ENCODE results near the gene SPATA32.
"Not testable (repeated sequence)": the region's sequence is repeated elsewhere in the genome, so short reads cannot be mapped to it uniquely, and the experiment has no call there.

SPATA32 gene

DNA sequence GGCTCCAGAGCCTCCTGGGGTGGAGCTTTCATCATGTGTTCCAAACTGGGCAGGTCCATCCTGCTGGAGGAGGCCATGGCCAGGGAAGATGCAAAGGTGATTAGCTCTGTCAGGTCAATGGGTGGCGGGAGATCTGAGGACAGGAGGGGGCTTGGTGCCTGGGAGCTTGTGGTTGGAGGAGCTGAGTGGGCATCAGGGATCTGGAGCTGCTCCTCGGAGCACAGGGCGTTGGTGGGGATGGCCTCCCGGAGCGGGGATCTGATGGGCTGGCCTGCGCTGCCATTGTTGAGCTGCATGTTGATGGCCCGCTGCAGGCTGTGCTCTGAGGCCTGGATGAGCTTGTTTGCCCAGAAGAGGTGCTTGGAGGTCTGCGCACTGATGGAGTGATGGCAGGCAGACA lies 6.5 kb downstream of the SPATA32 start:
- ATAC-seq (replicated peaks): no peak
- peaks cover 29 to 51% of the 10 kb centered on the region in 2 donors for H3K4me1 Mint-ChIP-seq
- no peaks in the 10 kb centered on the region for H3K9me3 Mint-ChIP-seq
- H3K4me3 Mint-ChIP-seq: no peak overlapping the region
- peak overlapping the region; percentile 1 for H3K27ac Mint-ChIP-seq
- H3K27me3 Mint-ChIP-seq: no peaks in the 10 kb centered on the region
- DNase-seq: no peak
- H3K36me3 Mint-ChIP-seq: peaks cover 4 to 9% of the 10 kb centered on the region in 2 donors

- Mint-ChIP-seq H3K4me1 (peaks cover 29 to 58% of the 10 kb centered on the region in 2 donors), H3K9me3 (no peaks in the 10 kb centered on the region), H3K27me3 (no peaks in the 10 kb centered on the region), H3K36me3 (peaks cover 7 to 13% of the 10 kb centered on the region in 2 donors), H3K27ac (no peak overlapping the region), H3K4me3 (no peak overlapping the region)
- DNase-seq (no peak), ATAC-seq (replicated peaks) (no peak)
Measured at GRCh38 chr17:45253879-45254278, 8.0 kb downstream of the SPATA32 start.

GRCh38 chr17:45253237-45253636 lies 8.7 kb downstream of the SPATA32 start:
- H3K4me3 Mint-ChIP-seq; H3K9me3 Mint-ChIP-seq; ATAC-seq (replicated peaks); H3K27ac Mint-ChIP-seq; DNase-seq; H3K27me3 Mint-ChIP-seq: not testable (repeated sequence)
- H3K4me1 Mint-ChIP-seq: peaks cover 31 to 64% of the 10 kb centered on the region in 2 donors
- H3K36me3 Mint-ChIP-seq: peaks cover 7 to 20% of the 10 kb centered on the region in 2 donors

GRCh38 chr17:45251931-45252330 lies 10.0 kb downstream of the SPATA32 start:
- ATAC-seq (replicated peaks) (no peak), DNase-seq (no peak)
- Mint-ChIP-seq H3K4me3 (no peak overlapping the region), H3K27ac (no peak overlapping the region), H3K36me3 (peaks cover 10 to 25% of the 10 kb centered on the region in 2 donors), H3K4me1 (peaks cover 26 to 67% of the 10 kb centered on the region in 2 donors), H3K9me3 (no peaks in the 10 kb centered on the region), H3K27me3 (no peaks in the 10 kb centered on the region)

- DNase-seq (peak; percentile 58), ATAC-seq (replicated peaks) (peak; percentile 77)
- H3K4me3 Mint-ChIP-seq: peak overlapping the region; percentile 92 to 95
- H3K4me1 Mint-ChIP-seq: peaks cover 29 to 73% of the 10 kb centered on the region in 2 donors
- H3K9me3 Mint-ChIP-seq: no peaks in the 10 kb centered on the region
- H3K27ac Mint-ChIP-seq: peak overlapping the region; percentile 94
- H3K27me3 Mint-ChIP-seq: no peaks in the 10 kb centered on the region
- H3K36me3 Mint-ChIP-seq: peaks cover 36 to 46% of the 10 kb centered on the region in 2 donors
Measured at GRCh38 chr17:45248132-45248957, 13.5 kb downstream of the SPATA32 start.

- peak; percentile 90 to 93 for ATAC-seq (replicated peaks)
- no peaks in the 10 kb centered on the region for H3K9me3 Mint-ChIP-seq
- no peaks in the 10 kb centered on the region for H3K27me3 Mint-ChIP-seq
- H3K4me3 Mint-ChIP-seq: peak overlapping the region; percentile 92 to 95
- H3K4me1 Mint-ChIP-seq: peaks cover 27 to 70% of the 10 kb centered on the region in 2 donors
- peak overlapping the region; percentile 95 for H3K27ac Mint-ChIP-seq
- peaks cover 42 to 51% of the 10 kb centered on the region in 2 donors for H3K36me3 Mint-ChIP-seq
- DNase-seq: peak; percentile 93
Measured at GRCh38 chr17:45247429-45248131, 14.3 kb downstream of the SPATA32 start.

GRCh38 chr17:45246861-45247428 lies 14.9 kb downstream of the SPATA32 start:
- Mint-ChIP-seq H3K27ac (peak overlapping the region; percentile 95), H3K9me3 (no peaks in the 10 kb centered on the region), H3K27me3 (no peaks in the 10 kb centered on the region), H3K36me3 (peaks cover 47 to 57% of the 10 kb centered on the region in 2 donors), H3K4me1 (peaks cover 25 to 69% of the 10 kb centered on the region in 2 donors), H3K4me3 (peak overlapping the region; percentile 92 to 95)
- peak in 1 of 2 donors; percentile 5 for ATAC-seq (replicated peaks)
- no peak for DNase-seq

- peaks cover 48 to 57% of the 10 kb centered on the region in 2 donors for H3K36me3 Mint-ChIP-seq
- no peaks in the 10 kb centered on the region for H3K27me3 Mint-ChIP-seq
- DNase-seq: no peak
- peaks cover 25 to 68% of the 10 kb centered on the region in 2 donors for H3K4me1 Mint-ChIP-seq
- peak overlapping the region; percentile 65 for H3K27ac Mint-ChIP-seq
- no peak for ATAC-seq (replicated peaks)
- peak overlapping the region; percentile 92 to 95 for H3K4me3 Mint-ChIP-seq
- H3K9me3 Mint-ChIP-seq: no peaks in the 10 kb centered on the region
Measured at GRCh38 chr17:45246338-45246737, 15.6 kb downstream of the SPATA32 start.

GRCh38 chr17:45244725-45245656 lies 16.9 kb downstream of the SPATA32 start:
- Mint-ChIP-seq H3K4me1 (peaks cover 23 to 73% of the 10 kb centered on the region in 2 donors), H3K4me3 (peak overlapping the region in 1 of 2 donors; percentile 63), H3K9me3 (no peaks in the 10 kb centered on the region), H3K27ac (peak overlapping the region; percentile 91), H3K27me3 (no peaks in the 10 kb centered on the region), H3K36me3 (peaks cover 55 to 64% of the 10 kb centered on the region in 2 donors)
- no peak for ATAC-seq (replicated peaks)
- DNase-seq: no peak

DNA sequence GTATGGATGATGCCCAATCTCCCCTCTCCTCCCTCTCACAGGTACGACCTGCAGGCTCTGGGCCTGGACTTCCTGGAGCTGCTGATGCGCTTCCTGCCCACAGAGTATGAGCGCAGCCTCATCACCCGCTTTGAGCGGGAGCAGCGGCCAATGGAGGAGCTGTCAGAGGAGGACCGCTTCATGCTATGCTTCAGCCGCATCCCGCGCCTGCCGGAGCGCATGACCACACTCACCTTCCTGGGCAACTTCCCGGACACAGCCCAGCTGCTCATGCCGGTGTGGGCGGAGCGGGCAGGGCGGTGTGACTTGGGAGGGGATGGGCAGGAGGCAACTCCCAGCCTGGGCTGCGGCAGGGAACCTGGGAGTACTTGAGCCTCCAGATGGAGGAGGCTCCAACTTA lies 18.1 kb downstream of the SPATA32 start:
- DNase-seq: no peak
- no peak for ATAC-seq (replicated peaks)
- Mint-ChIP-seq H3K9me3 (no peaks in the 10 kb centered on the region), H3K4me3 (no peak overlapping the region), H3K27me3 (no peaks in the 10 kb centered on the region), H3K27ac (no peak overlapping the region), H3K36me3 (peaks cover 65 to 73% of the 10 kb centered on the region in 2 donors), H3K4me1 (peaks cover 20 to 69% of the 10 kb centered on the region in 2 donors)

- peaks cover 79 to 81% of the 10 kb centered on the region in 2 donors for H3K36me3 Mint-ChIP-seq
- no peaks in the 10 kb centered on the region for H3K9me3 Mint-ChIP-seq
- ATAC-seq (replicated peaks) (no peak), DNase-seq (no peak)
- peak overlapping the region; percentile 81 for H3K27ac Mint-ChIP-seq
- H3K27me3 Mint-ChIP-seq: no peaks in the 10 kb centered on the region
- H3K4me3 Mint-ChIP-seq: no peak overlapping the region
- peaks cover 27 to 62% of the 10 kb centered on the region in 2 donors for H3K4me1 Mint-ChIP-seq
Measured at GRCh38 chr17:45242029-45242414, 19.9 kb downstream of the SPATA32 start.

DNA sequence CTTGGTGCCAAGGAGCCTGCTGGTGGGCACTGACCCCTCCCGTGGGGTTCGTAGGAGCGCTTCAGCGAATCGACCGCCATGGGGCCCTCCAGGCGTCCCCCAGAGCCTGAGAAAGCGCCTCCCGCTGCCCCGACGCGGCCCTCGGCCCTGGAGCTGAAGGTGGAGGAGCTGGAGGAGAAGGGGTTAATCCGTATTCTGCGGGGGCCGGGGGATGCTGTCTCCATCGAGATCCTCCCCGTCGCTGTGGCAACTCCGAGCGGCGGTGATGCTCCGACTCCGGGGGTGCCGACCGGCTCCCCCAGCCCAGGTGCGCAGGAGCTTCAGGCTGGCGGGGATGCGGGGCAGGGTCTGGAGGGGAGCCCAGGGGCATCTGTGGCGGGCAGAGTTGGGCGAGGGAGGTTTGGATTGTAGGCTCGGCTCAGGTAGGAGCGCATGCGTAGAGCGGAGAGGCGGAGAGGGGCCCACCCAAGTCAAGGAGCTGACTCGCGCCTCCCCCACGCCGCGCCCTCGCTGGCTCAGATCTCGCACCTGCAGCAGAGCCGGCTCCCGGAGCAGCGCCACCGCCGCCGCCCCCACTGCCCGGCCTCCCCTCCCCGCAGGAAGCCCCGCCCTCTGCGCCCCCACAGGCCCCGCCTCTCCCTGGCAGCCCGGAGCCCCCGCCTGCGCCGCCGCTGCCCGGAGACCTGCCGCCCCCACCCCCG lies 20.4 kb downstream of the SPATA32 start:
- peak overlapping the region; percentile 67 for H3K27ac Mint-ChIP-seq
- peaks cover 23 to 56% of the 10 kb centered on the region in 2 donors for H3K4me1 Mint-ChIP-seq
- no peak for ATAC-seq (replicated peaks)
- no peaks in the 10 kb centered on the region for H3K27me3 Mint-ChIP-seq
- no peak for DNase-seq
- peak overlapping the region in 1 of 2 donors; percentile 28 for H3K4me3 Mint-ChIP-seq
- H3K9me3 Mint-ChIP-seq: no peaks in the 10 kb centered on the region
- H3K36me3 Mint-ChIP-seq: peaks cover 73 to 76% of the 10 kb centered on the region in 2 donors

DNA sequence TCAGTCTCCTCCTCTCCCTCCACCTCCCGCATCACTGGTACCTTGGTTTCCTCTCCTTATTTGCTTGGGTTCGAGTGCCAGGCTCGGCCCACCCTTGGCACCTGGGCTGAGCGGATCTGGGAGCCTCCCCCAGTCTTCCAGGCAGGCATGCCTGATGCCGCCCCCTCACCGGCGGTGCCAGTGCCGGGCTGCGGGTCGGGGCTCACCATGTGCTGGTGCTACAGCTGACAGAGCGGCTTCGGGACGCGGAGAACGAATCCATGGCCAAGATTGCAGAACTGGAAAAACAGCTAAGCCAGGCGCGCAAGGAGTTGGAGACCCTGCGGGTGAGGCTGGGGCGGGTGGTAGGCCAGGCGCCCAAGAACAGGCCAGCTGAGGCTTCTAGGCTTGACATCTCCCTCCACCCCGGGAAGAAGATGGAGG lies 21.0 kb downstream of the SPATA32 start:
- no peaks in the 10 kb centered on the region for H3K27me3 Mint-ChIP-seq
- peaks cover 68 to 70% of the 10 kb centered on the region in 2 donors for H3K36me3 Mint-ChIP-seq
- DNase-seq (no peak), ATAC-seq (replicated peaks) (no peak)
- H3K4me3 Mint-ChIP-seq: peak overlapping the region in 1 of 2 donors; percentile 28
- no peaks in the 10 kb centered on the region for H3K9me3 Mint-ChIP-seq
- H3K27ac Mint-ChIP-seq: peak overlapping the region; percentile 67
- peaks cover 22 to 52% of the 10 kb centered on the region in 2 donors for H3K4me1 Mint-ChIP-seq

All from stimulated activated naive B cell treated with anti-CD40 and anti-IgM and Interleukin-4, amounts not matched to agents 10 μg/mL and 1 μg/mL and 100 μg/mL, for 72 hours (primary cell).